D341Med (cell line): ENCODE results near the gene TMC4.

Source experiments
- DNase-seq: peaks from one replicate; pipeline ENCODE4 v3.0.0; 2012; ENCODE audit warnings: low spot score

TMC4 gene

GRCh38 chr19:54154603-54155345 is 18.2 kb downstream of the TMC4 start:
- no peak for DNase-seq

- no peak for DNase-seq
Observed at GRCh38 chr19:54153731-54154326, 19.1 kb downstream of the TMC4 start.

- no peak for DNase-seq
Observed at GRCh38 chr19:54152878-54153524, 20.0 kb downstream of the TMC4 start.

- DNase-seq: no peak
Observed at GRCh38 chr19:54152267-54152666, 20.7 kb downstream of the TMC4 start.

GRCh38 chr19:54151362-54152035 is 21.5 kb downstream of the TMC4 start:
- no peak for DNase-seq

- no peak for DNase-seq
Observed at GRCh38 chr19:54149021-54149812, 23.7 kb downstream of the TMC4 start.

GRCh38 chr19:54148158-54148557 is 24.8 kb downstream of the TMC4 start:
- no peak for DNase-seq

GRCh38 chr19:54147676-54148075 is 25.3 kb downstream of the TMC4 start:
- no peak for DNase-seq

- no peak for DNase-seq
Observed at GRCh38 chr19:54145541-54146158, 27.3 kb downstream of the TMC4 start.

- no peak for DNase-seq
Observed at GRCh38 chr19:54142166-54142780, 30.7 kb downstream of the TMC4 start.

- DNase-seq: no peak
Observed at GRCh38 chr19:54141356-54141755, 31.6 kb downstream of the TMC4 start.

- DNase-seq: no peak
Observed at GRCh38 chr19:54138489-54139256, 34.3 kb downstream of the TMC4 start.

GRCh38 chr19:54137699-54138488 is 35.1 kb downstream of the TMC4 start, which contains the start of gene CNOT3:
TSS of gene CNOT3 (plus strand) at chr19:54137762. CDS start at chr19:54142979, 5,217 bp downstream.
- peak; percentile 56 for DNase-seq

GRCh38 chr19:54136864-54137698 is 35.9 kb downstream of the TMC4 start:
- peak; percentile 94 for DNase-seq

GRCh38 chr19:54136086-54136863 is 36.7 kb downstream of the TMC4 start:
- no peak for DNase-seq

- DNase-seq: no peak
Observed at GRCh38 chr19:54133957-54134590, 38.9 kb downstream of the TMC4 start.

GRCh38 chr19:54133312-54133956 is 39.5 kb downstream of the TMC4 start:
- no peak for DNase-seq
